ENCODE measurements around the gene CCDC50.

CCDC50 gene

DNA sequence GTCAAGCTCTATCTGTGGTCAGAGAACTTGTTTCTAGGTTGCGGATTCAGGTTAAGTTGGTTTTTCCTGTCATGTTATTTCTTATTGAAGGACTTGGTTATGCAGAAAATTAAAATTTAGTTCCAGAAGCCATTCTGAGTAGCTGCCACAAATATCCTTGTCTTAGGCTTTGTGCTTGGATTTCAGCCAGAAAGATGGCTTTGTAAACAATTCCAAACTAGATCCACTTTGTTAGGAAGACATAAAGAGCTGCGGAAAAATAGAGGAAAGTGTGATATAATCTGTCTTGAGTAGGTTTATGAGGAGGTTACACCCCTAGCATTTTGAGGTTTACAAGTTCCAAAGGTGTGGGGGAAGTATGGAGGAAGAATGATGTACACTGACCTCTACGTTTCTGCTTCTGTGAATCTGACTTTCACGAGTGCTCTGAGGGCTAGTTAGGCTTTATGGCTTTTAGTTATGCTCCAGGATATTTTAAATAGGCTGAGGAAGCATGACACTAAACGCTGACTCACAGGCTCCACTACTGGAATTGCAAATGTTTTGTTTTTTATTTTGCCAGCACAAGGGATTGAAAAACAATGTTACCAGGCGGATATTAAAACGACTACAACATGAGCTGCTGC lies 47.4 kb downstream of the CCDC50 start:
- peak overlapping the region; percentile 11; the same call in 1 of the 2 replicates for H3K4me3 ChIP-seq (ENCODE audit: low read length)
- TF ChIP-seq CTCF (conservative IDR thresholded peaks at IDR 0.05; ENCODE audit: low read length): no peak
- DNase-seq (ENCODE audit: low read depth): peak; percentile 80

DNA sequence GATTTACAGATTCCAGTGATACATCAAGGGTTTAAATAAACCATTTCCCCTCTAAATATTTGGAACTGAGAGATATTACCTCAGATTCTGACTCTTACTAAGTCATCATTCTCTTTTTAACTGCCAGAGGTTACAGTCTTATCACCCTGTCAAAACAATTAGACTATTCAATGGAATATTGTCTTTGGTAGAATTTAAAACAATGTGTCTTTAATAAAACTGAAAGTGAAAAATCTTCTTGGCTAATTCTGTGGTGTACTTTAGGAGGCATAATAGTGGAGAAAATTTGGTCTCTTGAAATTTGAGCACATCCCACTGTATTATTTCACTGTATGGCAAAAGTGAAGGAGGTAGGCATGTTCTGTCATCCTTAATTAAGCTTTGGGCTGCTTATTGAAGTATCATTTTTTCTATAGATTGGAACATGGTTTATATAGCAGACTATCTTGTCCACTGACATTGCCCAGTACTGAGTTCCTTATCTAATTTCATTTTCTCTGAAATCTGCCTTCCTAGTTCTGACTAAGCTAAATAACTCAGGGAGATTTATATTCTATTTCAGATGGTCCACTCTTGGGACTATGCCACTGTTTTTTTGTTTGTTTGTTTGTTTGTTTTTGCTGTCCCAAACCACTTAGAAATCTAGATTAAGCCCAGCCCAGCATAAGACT lies 49.1 kb downstream of the CCDC50 start:
- no peak overlapping the region for H3K4me3 ChIP-seq (ENCODE audit: low read length)
- TF ChIP-seq CTCF (conservative IDR thresholded peaks at IDR 0.05; ENCODE audit: low read length): no peak
- no peak for DNase-seq (ENCODE audit: low read depth)

DNA sequence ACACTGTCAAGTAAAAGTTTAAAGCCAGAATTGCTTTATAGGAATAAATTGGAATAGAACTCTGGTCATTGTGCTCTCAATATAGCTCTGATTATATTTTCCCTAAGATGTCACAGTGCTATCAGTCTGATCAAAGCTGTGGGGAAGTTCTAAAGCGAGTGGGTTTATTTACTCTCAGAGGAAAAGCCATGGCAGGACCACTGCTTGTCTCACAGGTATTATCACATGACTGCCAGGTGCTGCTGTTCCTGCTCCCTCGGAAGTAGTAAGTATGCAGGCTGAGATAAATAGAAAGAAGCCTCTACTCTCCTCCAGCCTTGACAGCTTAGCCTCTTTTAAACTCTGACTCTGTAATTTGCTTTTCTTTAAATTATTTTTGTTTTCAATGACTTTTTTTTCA lies 50.3 kb downstream of the CCDC50 start:
- no peak for TF ChIP-seq CTCF (conservative IDR thresholded peaks at IDR 0.05; ENCODE audit: low read length)
- DNase-seq (ENCODE audit: low read depth): no peak
- no peak overlapping the region for H3K4me3 ChIP-seq (ENCODE audit: low read length)

DNA sequence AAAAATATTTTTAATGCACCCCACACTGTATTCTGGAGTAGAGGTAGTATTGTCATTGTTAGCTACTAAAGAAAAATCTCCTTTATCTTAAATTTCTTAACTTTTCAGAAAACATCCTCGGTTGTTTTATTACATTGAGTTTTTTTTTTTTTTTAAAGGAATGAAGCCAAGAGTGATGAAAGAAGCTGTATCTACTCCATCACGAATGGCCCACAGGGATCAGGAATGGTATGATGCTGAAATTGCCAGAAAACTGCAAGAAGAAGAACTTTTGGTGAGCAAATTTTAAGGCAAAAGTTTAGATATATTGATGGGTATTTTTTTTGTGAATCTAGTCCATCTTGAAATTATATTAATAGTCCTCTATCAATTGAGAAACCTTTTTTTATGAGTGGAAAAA lies 50.8 kb downstream of the CCDC50 start:
- H3K4me3 ChIP-seq (ENCODE audit: low read length): no peak overlapping the region
- TF ChIP-seq CTCF (conservative IDR thresholded peaks at IDR 0.05; ENCODE audit: low read length): no peak
- peak; percentile 30 for DNase-seq (ENCODE audit: low read depth)

GRCh38 chr3:191381303-191381702 lies 52.1 kb downstream of the CCDC50 start:
- no peak for TF ChIP-seq CTCF (conservative IDR thresholded peaks at IDR 0.05; ENCODE audit: low read length)
- DNase-seq (ENCODE audit: low read depth): no peak
- H3K4me3 ChIP-seq (ENCODE audit: low read length): no peak overlapping the region

GRCh38 chr3:191382661-191383060 lies 53.5 kb downstream of the CCDC50 start:
- no peak for TF ChIP-seq CTCF (conservative IDR thresholded peaks at IDR 0.05; ENCODE audit: low read length)
- no peak for DNase-seq (ENCODE audit: low read depth)
- no peak overlapping the region for H3K4me3 ChIP-seq (ENCODE audit: low read length)

- no peak for TF ChIP-seq CTCF (conservative IDR thresholded peaks at IDR 0.05; ENCODE audit: low read length)
- peak; percentile 94 for DNase-seq (ENCODE audit: low read depth)
- no peak overlapping the region for H3K4me3 ChIP-seq (ENCODE audit: low read length)
Measured at GRCh38 chr3:191383124-191383523, 53.9 kb downstream of the CCDC50 start.
